Gastrocnemius medialis (tissue), 4 donors: ENCODE results near the gene MEGF6.

Experiments used
- POLR2A ChIP-seq, 2 donors: fragments of 450-650 bp; IDR thresholded peaks; one replicate each; pipeline ENCODE4 v1.6.1; 2017; ENCODE audit warnings: antibody characterized with exemption in 2 of 2, mild to moderate bottlenecking in 2 of 2, moderate library complexity in 2 of 2
- TF ChIP-seq, protein P1 (sequence below), 5 experiments: fragments of 450-650 bp in 3 of 5; fragments of 200-600 bp in 2 of 5; sonication (generic) in 2 of 5; IDR thresholded peaks in 4 of 5; conservative IDR thresholded peaks in 1 of 5; 1 replicate in 4 of 5; 2 replicates in 1 of 5; pipeline ENCODE4 v1.5.1; 2016 to 2019; ENCODE audit warnings: antibody characterized with exemption in 5 of 5, mild to moderate bottlenecking in 3 of 5, moderate library complexity in 3 of 5

GRCh38 chr1:3659093-3659492, 47.8 kb upstream of the MEGF6 start:
- TF ChIP-seq, protein P1, sequence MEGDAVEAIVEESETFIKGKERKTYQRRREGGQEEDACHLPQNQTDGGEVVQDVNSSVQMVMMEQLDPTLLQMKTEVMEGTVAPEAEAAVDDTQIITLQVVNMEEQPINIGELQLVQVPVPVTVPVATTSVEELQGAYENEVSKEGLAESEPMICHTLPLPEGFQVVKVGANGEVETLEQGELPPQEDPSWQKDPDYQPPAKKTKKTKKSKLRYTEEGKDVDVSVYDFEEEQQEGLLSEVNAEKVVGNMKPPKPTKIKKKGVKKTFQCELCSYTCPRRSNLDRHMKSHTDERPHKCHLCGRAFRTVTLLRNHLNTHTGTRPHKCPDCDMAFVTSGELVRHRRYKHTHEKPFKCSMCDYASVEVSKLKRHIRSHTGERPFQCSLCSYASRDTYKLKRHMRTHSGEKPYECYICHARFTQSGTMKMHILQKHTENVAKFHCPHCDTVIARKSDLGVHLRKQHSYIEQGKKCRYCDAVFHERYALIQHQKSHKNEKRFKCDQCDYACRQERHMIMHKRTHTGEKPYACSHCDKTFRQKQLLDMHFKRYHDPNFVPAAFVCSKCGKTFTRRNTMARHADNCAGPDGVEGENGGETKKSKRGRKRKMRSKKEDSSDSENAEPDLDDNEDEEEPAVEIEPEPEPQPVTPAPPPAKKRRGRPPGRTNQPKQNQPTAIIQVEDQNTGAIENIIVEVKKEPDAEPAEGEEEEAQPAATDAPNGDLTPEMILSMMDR (IDR thresholded peaks at IDR 0.05 in 4 of 5, conservative IDR thresholded peaks at IDR 0.05 in 1 of 5): no peak
- no peak for TF ChIP-seq POLR2A (IDR thresholded peaks at IDR 0.05)
